Kidney (tissue), 14 donors: ENCODE results near the gene TCF23. TPM values are rescaled to one million over a fixed set of nuclear protein-coding genes. Genes with fewer than 3 reads are reported as not detected.

ENCODE experiments used
- DNase-seq, 5 donors: peaks; one replicate each; pipeline ENCODE4 v3.0.0-alpha.2; 2013 to 2020
- FAIRE-seq: peaks from 2 replicates; lab custom pipeline; 2012; peaks lifted over from hg19 to GRCh38; lab: Jason Lieb, UNC
- H3K27ac ChIP-seq, 2 donors: one replicate each; pipeline ENCODE4 v1.7.0; 2013; ENCODE audit warnings: low read depth in 2 of 2, low read length in 2 of 2, inconsistent platforms in 1 of 2
- H3K27me3 ChIP-seq: one replicate; pipeline ENCODE4 v1.7.1; 2013; ENCODE audit warnings: low read length, inconsistent platforms; ENCODE audit not compliant: control insufficient read depth, insufficient read depth
- H3K36me3 ChIP-seq, 3 donors: one replicate each; pipeline versions ENCODE4 v1.7.0 to v1.7.1; 2013; ENCODE audit warnings: low read length in 3 of 3, control low read depth in 1 of 3, inconsistent platforms in 1 of 3; ENCODE audit not compliant: insufficient read depth in 3 of 3, control insufficient read depth in 2 of 3
- H3K4me1 ChIP-seq, 3 donors: one replicate each; pipeline versions ENCODE4 v1.7.0 to v1.7.1; 2013; ENCODE audit warnings: low read length in 3 of 3, inconsistent platforms in 1 of 3, low read depth in 1 of 3; ENCODE audit not compliant: control insufficient read depth in 2 of 3, insufficient read depth in 2 of 3
- H3K4me3 ChIP-seq, 3 donors: one replicate each; pipeline versions ENCODE4 v1.7.0 to v1.8.1; 2013; ENCODE audit warnings: low read length in 3 of 3, control low read depth in 1 of 3, inconsistent platforms in 1 of 3
- H3K9ac ChIP-seq, 3 donors: one replicate each; pipeline versions ENCODE4 v1.7.0 to v1.7.1; 2013; ENCODE audit warnings: low read length in 3 of 3, control low read depth in 1 of 3, inconsistent platforms in 1 of 3
- H3K9me3 ChIP-seq, 3 donors: one replicate each; pipeline versions ENCODE4 v1.7.0 to v1.7.1; 2013; ENCODE audit warnings: low read length in 3 of 3, control low read depth in 1 of 3, inconsistent platforms in 1 of 3; ENCODE audit not compliant: control insufficient read depth in 2 of 3, insufficient read depth in 1 of 3
- CTCF ChIP-seq: IDR thresholded peaks from 3 replicates; pipeline ENCODE4 v1.5.1; 2012; ENCODE audit warnings: mild to moderate bottlenecking, moderate library complexity, borderline replicate concordance; ENCODE audit not compliant: insufficient read depth; ENCODE audit errors: extremely low read depth
- intact Hi-C: fragments of 100-400 bp; cut with DNase I; formaldehyde crosslinking; loops from one replicate; pipeline ENCODE4 v1.11.1; 2022
- polyA plus RNA-seq: library from polyadenylated mRNA; stranded (reverse); fragments of 350-450 nt; fragmentation: Illumina TruSeq; extraction: RNeasy Lipid Tissue Mini Kit (QIAGEN cat#74804); gene quantifications from one replicate; pipeline ENCODE4 v1.2.3, GENCODE V29; 2014; ENCODE audit warnings: low read depth, low replicate concordance; ENCODE audit not compliant: insufficient read depth
- total RNA-seq: library from RNA; stranded (reverse); fragmentation: NEBNext Ultra II Directional; extraction: Animal tissue kit (Norgen Biotek cat#: 25700); gene quantifications from one replicate; pipeline ENCODE4 v1.2.1, GENCODE V29; 2021
- donor health status: control.
- donor health status: control.
- donor health status: control.
- donor health status: control.
- donor health status: control.
- donor health status: DM: yes; HTN: yes; CAD: no.
- donor health status: Normal renal cell carcinoma (clear cell type).

TCF23 gene
- total and polyA plus RNA-seq, 2 donors from 2014 or later, result 0.38 TPM; not detected in 1

DNA sequence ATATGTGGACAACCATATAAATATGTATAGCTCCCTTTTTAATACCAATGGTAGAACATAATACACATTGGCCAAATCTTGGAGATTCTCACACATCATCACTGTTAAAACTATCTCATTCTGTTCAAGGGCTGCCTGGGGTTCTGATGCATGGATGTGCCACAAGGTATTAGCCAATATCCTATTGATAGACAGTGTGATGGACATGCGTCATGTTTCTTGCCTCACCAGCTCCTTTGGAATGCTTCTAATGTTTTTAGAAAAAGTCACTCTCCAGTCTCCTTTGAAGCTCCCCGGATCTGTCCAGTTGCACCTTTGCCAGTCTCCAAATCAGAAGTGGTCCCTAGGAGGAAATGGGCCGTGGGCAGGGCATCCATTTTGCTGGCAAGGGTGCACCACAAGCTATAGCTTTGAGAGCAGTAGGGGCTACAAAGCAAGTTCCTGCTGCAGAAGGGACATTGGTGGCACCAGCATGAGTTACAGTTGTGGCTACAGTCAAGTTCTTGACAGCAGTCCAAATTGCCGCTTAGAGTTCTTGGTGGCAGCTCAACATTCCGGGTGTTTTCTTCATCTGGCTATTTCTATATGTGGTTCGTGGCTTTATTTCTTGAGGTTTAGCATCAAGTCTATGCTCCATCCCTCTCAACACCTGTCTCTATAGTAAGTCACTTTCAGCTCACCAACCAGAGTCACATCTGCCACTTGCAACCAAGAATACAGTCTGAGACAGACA, 38.0 kb downstream of the TCF23 start:
- Histone ChIP-seq H3K27ac (no peak overlapping the region), H3K36me3 (no peaks in the 10 kb centered on the region), H3K27me3 (no peaks in the 10 kb centered on the region), H3K9me3 (no peaks in the 10 kb centered on the region), H3K4me1 (no peaks in the 10 kb centered on the region), H3K9ac (no peak overlapping the region), H3K4me3 (no peak overlapping the region)
- TF ChIP-seq CTCF, result no peak
- intact Hi-C loops, result no loop called here
- DNase-seq, result no peak
- FAIRE-seq, result no peak

GRCh38 chr2:27189989-27190388, 41.2 kb downstream of the TCF23 start:
- Histone ChIP-seq H3K27me3 (no peaks in the 10 kb centered on the region), H3K27ac (no peak overlapping the region), H3K36me3 (no peaks in the 10 kb centered on the region), H3K9me3 (no peaks in the 10 kb centered on the region), H3K9ac (no peak overlapping the region), H3K4me1 (no peaks in the 10 kb centered on the region), H3K4me3 (no peak overlapping the region)
- no peak for DNase-seq
- intact Hi-C loops, result no loop called here
- TF ChIP-seq CTCF, result no peak
- FAIRE-seq, result no peak

DNA sequence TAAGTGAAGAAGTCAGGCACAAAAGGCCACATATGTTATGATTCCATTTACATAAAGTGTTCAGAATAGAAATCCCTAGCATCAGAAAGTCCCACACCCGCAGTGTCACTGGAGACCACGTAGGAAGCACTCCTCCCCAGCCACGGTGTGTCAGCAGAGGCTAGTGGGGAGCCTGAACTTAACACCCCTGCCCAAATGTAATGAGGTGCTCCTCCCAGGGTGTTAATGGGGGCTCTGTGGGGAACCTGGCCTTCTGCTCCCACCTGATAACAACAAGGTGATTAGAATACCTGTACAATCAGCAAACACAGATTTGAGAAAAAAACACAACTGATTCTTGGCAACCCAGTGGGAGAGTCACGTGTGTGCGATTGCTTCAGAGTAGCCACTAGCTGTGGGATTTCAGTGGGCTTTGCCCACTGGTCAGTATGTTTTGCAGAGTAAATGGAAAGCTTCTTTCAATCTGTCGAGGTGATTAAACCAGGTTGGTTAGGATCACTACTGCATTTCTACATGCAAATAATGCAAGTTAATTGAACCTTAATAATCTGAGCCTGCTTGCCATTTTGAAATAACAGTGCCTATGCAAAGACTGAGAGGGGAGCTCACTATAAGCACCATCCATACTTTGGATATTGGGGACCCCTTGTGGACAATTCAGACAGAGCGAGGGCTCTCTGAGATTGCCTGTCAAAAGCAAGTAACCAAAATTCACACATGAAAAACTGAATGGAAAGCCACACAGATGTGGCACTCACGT, 42.4 kb downstream of the TCF23 start:
- Histone ChIP-seq H3K4me1 (no peaks in the 10 kb centered on the region), H3K36me3 (no peaks in the 10 kb centered on the region), H3K9me3 (no peaks in the 10 kb centered on the region), H3K9ac (no peak overlapping the region), H3K27ac (no peak overlapping the region), H3K4me3 (no peak overlapping the region), H3K27me3 (no peaks in the 10 kb centered on the region)
- intact Hi-C loops, result no loop called here
- FAIRE-seq, result no peak
- TF ChIP-seq CTCF, result peak; percentile 30
- peak in 4 of 5 donors; percentile 56 to 84 (median 66) for DNase-seq
